Activated CD8-positive, alpha-beta memory T cell treated with anti-CD3 and anti-CD28 coated beads, Interleukin-2, amount 10 ng/mL, durations not matched to agents 7 days and 5 days (primary cell): ENCODE results near the gene GLOD4. TPM values are rescaled to one million over a fixed set of nuclear protein-coding genes. Genes with fewer than 3 reads are reported as not detected.
A peak's percentile ranks its signal among the peaks of the same experiment; 100 is the strongest.
"Not testable (repeated sequence)": the region's sequence is repeated elsewhere in the genome, so short reads cannot be mapped to it uniquely, and the experiment has no call there.

Experiments used
- ATAC-seq: fragments of 150-1000 bp; cut with Tn5 transposase; one replicate; pipeline ENCODE4 v1.10.0; 2021; ENCODE audit warnings: moderate library complexity
- CTCF ChIA-PET: fragments of 350-600 bp; sonication (Branson Sonifier 250); formaldehyde crosslinking; loops from one replicate; lab custom pipeline; 2021; ENCODE audit warnings: antibody characterized with exemption; lab: Charles Lee
- DNase-seq: peaks from one replicate; pipeline ENCODE4 v3.0.0-alpha.2; 2020
- H3K27ac Mint-ChIP-seq: one replicate; pipeline ENCODE4 v1.8.0; 2021; ENCODE audit warnings: mild to moderate bottlenecking, mixed read lengths
- H3K27me3 Mint-ChIP-seq: one replicate; pipeline ENCODE4 v1.8.0; 2021; ENCODE audit warnings: mixed read lengths
- H3K36me3 Mint-ChIP-seq: one replicate; pipeline ENCODE4 v1.8.0; 2021; ENCODE audit warnings: mild to moderate bottlenecking, mixed read lengths
- H3K4me1 Mint-ChIP-seq: one replicate; pipeline ENCODE4 v1.8.0; 2021; ENCODE audit warnings: mixed read lengths
- H3K4me3 Mint-ChIP-seq: one replicate; pipeline ENCODE4 v1.8.0; 2021; ENCODE audit warnings: mild to moderate bottlenecking, moderate library complexity, mixed read lengths
- H3K9me3 Mint-ChIP-seq: one replicate; pipeline ENCODE4 v1.8.0; 2022; ENCODE audit warnings: low read depth, mixed read lengths
- total RNA-seq, 2 experiments: library from RNA; stranded (reverse); gene quantifications; one replicate each; pipeline ENCODE4 v1.2.3, GENCODE V29; 2021

Gene GLOD4
- total RNA-seq, 2 experiments from 2014 or later = 45.1 to 56.3 TPM

GRCh38 chr17:797236-797840, 15.3 kb upstream of the GLOD4 start:
- DNase-seq (no peak), ATAC-seq (no peak)
- CTCF ChIA-PET = interaction anchor here (1.0 to 5.2 kb wide), 3 partner anchors 55 to 199 kb away, joined by 3 to 56 read pairs (median 3); partner anchors contain the start of genes NXN and TIMM22
- Mint-ChIP-seq H3K4me1 (peaks cover 6% of the 10 kb centered on the region), H3K9me3 (no peaks in the 10 kb centered on the region), H3K36me3 (peaks cover 5% of the 10 kb centered on the region), H3K4me3 (no peak overlapping the region), H3K27ac (no peak overlapping the region), H3K27me3 (no peaks in the 10 kb centered on the region)

GRCh38 chr17:796609-797008, 14.5 kb upstream of the GLOD4 start:
- H3K27ac Mint-ChIP-seq = no peak overlapping the region
- DNase-seq (no peak), ATAC-seq (no peak)
- H3K27me3 Mint-ChIP-seq = no peaks in the 10 kb centered on the region
- H3K9me3 Mint-ChIP-seq = no peaks in the 10 kb centered on the region
- CTCF ChIA-PET = interaction anchor here (3.2 to 5.2 kb wide), 2 partner anchors 184 to 202 kb away, joined by 42 to 56 read pairs; partner anchors contain the start of genes NXN and TIMM22
- peaks cover 6% of the 10 kb centered on the region for H3K4me1 Mint-ChIP-seq
- H3K36me3 Mint-ChIP-seq = peaks cover 7% of the 10 kb centered on the region
- H3K4me3 Mint-ChIP-seq = no peak overlapping the region

- H3K27me3 Mint-ChIP-seq = no peaks in the 10 kb centered on the region
- ATAC-seq (no peak), DNase-seq (no peak)
- no peak overlapping the region for H3K27ac Mint-ChIP-seq
- peaks cover 6% of the 10 kb centered on the region for H3K4me1 Mint-ChIP-seq
- peaks cover 15% of the 10 kb centered on the region for H3K36me3 Mint-ChIP-seq
- H3K9me3 Mint-ChIP-seq = no peaks in the 10 kb centered on the region
- CTCF ChIA-PET = interaction anchor here (1.4 to 5.2 kb wide), 7 partner anchors 81 to 260 kb away, joined by 3 to 56 read pairs (median 4); partner anchors contain the start of genes NXN and TIMM22
- H3K4me3 Mint-ChIP-seq = no peak overlapping the region
Measured at GRCh38 chr17:795721-796120, 13.6 kb upstream of the GLOD4 start.

GRCh38 chr17:795276-795675, 13.2 kb upstream of the GLOD4 start:
- Mint-ChIP-seq H3K36me3 (peaks cover 15% of the 10 kb centered on the region), H3K4me1 (peaks cover 6% of the 10 kb centered on the region), H3K4me3 (no peak overlapping the region), H3K9me3 (no peaks in the 10 kb centered on the region), H3K27me3 (no peaks in the 10 kb centered on the region), H3K27ac (no peak overlapping the region)
- CTCF ChIA-PET = interaction anchor here (1.0 to 5.2 kb wide), 8 partner anchors 13 to 261 kb away, joined by 3 to 56 read pairs (median 4); partner anchors contain the start of genes GLOD4, MRM3, NXN and TIMM22
- ATAC-seq (no peak), DNase-seq (no peak)

- ATAC-seq = peak; percentile 82
- H3K27me3 Mint-ChIP-seq = no peaks in the 10 kb centered on the region
- DNase-seq = peak; percentile 54
- no peak overlapping the region for H3K4me3 Mint-ChIP-seq
- no peaks in the 10 kb centered on the region for H3K9me3 Mint-ChIP-seq
- H3K36me3 Mint-ChIP-seq = peaks cover 18% of the 10 kb centered on the region
- CTCF ChIA-PET = interaction anchor here (1.0 to 5.2 kb wide), 8 partner anchors 13 to 261 kb away, joined by 3 to 56 read pairs (median 4); partner anchors contain the start of genes GLOD4, MRM3, NXN and TIMM22
- H3K4me1 Mint-ChIP-seq = peaks cover 6% of the 10 kb centered on the region
- H3K27ac Mint-ChIP-seq = no peak overlapping the region
Measured at GRCh38 chr17:794876-795275, 12.8 kb upstream of the GLOD4 start.

GRCh38 chr17:792277-792676, 10.2 kb upstream of the GLOD4 start:
- no peaks in the 10 kb centered on the region for H3K9me3 Mint-ChIP-seq
- DNase-seq (no peak), ATAC-seq (no peak)
- no peak overlapping the region for H3K4me3 Mint-ChIP-seq
- CTCF ChIA-PET = interaction anchor here (0.8 to 1.4 kb wide), 3 partner anchors 9 to 189 kb away, joined by 3 to 7 read pairs (median 3); no protein-coding TSS in a partner anchor
- H3K4me1 Mint-ChIP-seq = peaks cover 6% of the 10 kb centered on the region
- H3K27me3 Mint-ChIP-seq = no peaks in the 10 kb centered on the region
- H3K36me3 Mint-ChIP-seq = peaks cover 25% of the 10 kb centered on the region
- no peak overlapping the region for H3K27ac Mint-ChIP-seq

- H3K27me3 Mint-ChIP-seq = no peaks in the 10 kb centered on the region
- DNase-seq (no peak), ATAC-seq (no peak)
- no peak overlapping the region for H3K4me3 Mint-ChIP-seq
- H3K9me3 Mint-ChIP-seq = no peaks in the 10 kb centered on the region
- H3K27ac Mint-ChIP-seq = no peak overlapping the region
- peaks cover 27% of the 10 kb centered on the region for H3K36me3 Mint-ChIP-seq
- peaks cover 6% of the 10 kb centered on the region for H3K4me1 Mint-ChIP-seq
- CTCF ChIA-PET = interaction anchor here (0.8 to 1.4 kb wide), 3 partner anchors 9 to 189 kb away, joined by 3 to 7 read pairs (median 3); no protein-coding TSS in a partner anchor
Measured at GRCh38 chr17:791829-792228, 9.7 kb upstream of the GLOD4 start.

GRCh38 chr17:790874-791247, 8.8 kb upstream of the GLOD4 start:
- H3K4me3 Mint-ChIP-seq, H3K27me3 Mint-ChIP-seq, ATAC-seq, CTCF ChIA-PET, H3K9me3 Mint-ChIP-seq, H3K4me1 Mint-ChIP-seq, DNase-seq: not testable (repeated sequence)
- Mint-ChIP-seq H3K36me3 (peaks cover 29% of the 10 kb centered on the region), H3K27ac (peak overlapping the region; percentile 24)

GRCh38 chr17:789931-790873, 8.1 kb upstream of the GLOD4 start:
- H3K9me3 Mint-ChIP-seq, DNase-seq, H3K27ac Mint-ChIP-seq, H3K27me3 Mint-ChIP-seq, H3K4me3 Mint-ChIP-seq, ATAC-seq, H3K4me1 Mint-ChIP-seq, CTCF ChIA-PET: not testable (repeated sequence)
- H3K36me3 Mint-ChIP-seq = peaks cover 31% of the 10 kb centered on the region

GRCh38 chr17:789160-789840, 7.2 kb upstream of the GLOD4 start:
- H3K9me3 Mint-ChIP-seq = no peaks in the 10 kb centered on the region
- peaks cover 8% of the 10 kb centered on the region for H3K4me1 Mint-ChIP-seq
- peaks cover 31% of the 10 kb centered on the region for H3K36me3 Mint-ChIP-seq
- H3K27ac Mint-ChIP-seq = no peak overlapping the region
- no peak for DNase-seq
- CTCF ChIA-PET = no interaction called here
- H3K4me3 Mint-ChIP-seq = no peak overlapping the region
- H3K27me3 Mint-ChIP-seq = no peaks in the 10 kb centered on the region
- ATAC-seq = no peak

- Mint-ChIP-seq H3K4me1 (peaks cover 15% of the 10 kb centered on the region), H3K36me3 (peaks cover 31% of the 10 kb centered on the region), H3K27ac (no peak overlapping the region), H3K4me3 (no peak overlapping the region), H3K27me3 (no peaks in the 10 kb centered on the region), H3K9me3 (no peaks in the 10 kb centered on the region)
- ATAC-seq (no peak), DNase-seq (no peak)
- CTCF ChIA-PET = interaction anchor here (1.9 kb wide), 1 partner anchor 208 kb away, joined by 8 read pairs; the partner anchor contains the start of gene TIMM22
Measured at GRCh38 chr17:788551-788950, 6.5 kb upstream of the GLOD4 start.

- Mint-ChIP-seq H3K27me3 (no peaks in the 10 kb centered on the region), H3K4me1 (peaks cover 22% of the 10 kb centered on the region), H3K9me3 (no peaks in the 10 kb centered on the region), H3K27ac (no peak overlapping the region), H3K4me3 (no peak overlapping the region), H3K36me3 (peaks cover 30% of the 10 kb centered on the region)
- CTCF ChIA-PET = interaction anchor here (1.9 kb wide), 1 partner anchor 208 kb away, joined by 8 read pairs; the partner anchor contains the start of gene TIMM22
- DNase-seq (no peak), ATAC-seq (no peak)
Measured at GRCh38 chr17:787641-788221, 5.7 kb upstream of the GLOD4 start.
